HG03039 (cell line): ENCODE data around the gene SIAH1.
A peak's percentile ranks its signal among the peaks of the same experiment; 100 is the strongest.
"Not testable (repeated sequence)": the region's sequence is repeated elsewhere in the genome, so short reads cannot be mapped to it uniquely, and the experiment has no call there.

Source experiments
- ATAC-seq: cut with Tn5 transposase; IDR thresholded peaks from one replicate; pipeline ENCODE4 v1.9.1; 2021; ENCODE audit warnings: mild to moderate bottlenecking, moderate library complexity; ENCODE audit not compliant: unreplicated experiment

SIAH1 gene

GRCh38 chr16:48393485-48394354 lies 8.5 kb upstream of the SIAH1 start:
- no peak for ATAC-seq

DNA sequence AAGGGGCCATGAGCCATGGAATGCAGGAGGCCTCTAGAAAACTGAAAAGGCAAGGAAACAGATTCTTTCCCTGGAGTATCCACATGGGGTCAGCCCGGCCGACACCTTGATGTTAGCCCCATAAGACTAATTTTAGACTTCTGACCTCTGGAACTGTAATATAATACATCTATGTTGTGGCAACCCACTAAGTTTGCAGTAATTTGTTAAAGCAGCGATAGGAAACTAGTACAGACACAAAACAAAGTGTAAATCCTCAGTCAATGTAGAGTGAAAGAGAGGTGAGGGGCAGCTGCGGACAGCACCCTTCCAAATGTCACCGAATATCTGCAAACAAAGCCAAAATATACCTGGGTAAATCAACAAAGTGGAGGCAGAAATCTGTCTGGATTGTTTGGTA lies 7.2 kb upstream of the SIAH1 start:
- ATAC-seq, result no peak

GRCh38 chr16:48386559-48387312 lies 1.5 kb upstream of the SIAH1 start:
- no peak for ATAC-seq

GRCh38 chr16:48384520-48385252 lies 527 bp downstream of the SIAH1 start:
- ATAC-seq, result peak; percentile 49

GRCh38 chr16:48383877-48384519 lies 1.2 kb downstream of the SIAH1 start:
- no peak for ATAC-seq

GRCh38 chr16:48383009-48383876 lies 2.0 kb downstream of the SIAH1 start:
- no peak for ATAC-seq

DNA sequence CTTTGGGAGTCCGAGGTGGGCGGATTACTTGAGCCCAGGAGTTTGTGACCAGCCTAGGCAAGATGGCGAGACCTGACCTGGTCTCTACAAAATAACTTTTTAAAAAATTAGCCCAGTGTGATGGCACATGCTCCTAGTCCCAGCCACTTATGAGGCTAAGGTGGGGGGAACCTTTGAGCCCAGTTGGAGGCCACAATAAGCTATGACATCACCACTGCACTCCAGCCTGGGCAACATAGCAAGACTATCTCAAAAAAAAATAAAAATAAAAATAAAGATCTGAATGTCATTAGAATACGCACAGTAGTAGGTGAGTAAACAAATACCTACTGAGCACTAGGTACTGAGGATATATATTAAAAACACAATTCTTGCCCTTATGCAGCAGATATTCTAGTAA lies 3.1 kb downstream of the SIAH1 start:
- ATAC-seq, result no peak

GRCh38 chr16:48381201-48381600 lies 4.0 kb downstream of the SIAH1 start:
- no peak for ATAC-seq

DNA sequence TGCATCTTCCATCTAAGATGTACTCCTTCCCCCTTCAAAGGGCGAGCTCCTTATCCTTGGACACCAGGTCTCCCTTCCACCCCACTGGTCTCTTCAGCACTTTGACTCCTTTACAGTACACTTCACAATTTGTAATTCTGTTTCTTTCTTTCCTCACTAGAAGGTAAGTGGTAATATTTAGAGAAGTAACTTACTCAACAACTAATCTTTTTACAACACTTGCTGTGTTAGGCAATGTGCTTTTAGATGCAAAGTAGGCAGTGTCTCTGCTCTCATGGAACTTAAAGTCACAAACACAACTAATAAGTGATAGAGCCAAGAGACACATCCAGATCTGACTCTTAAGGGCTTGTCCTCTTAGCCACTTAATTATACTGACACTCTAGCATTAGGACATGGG lies 6.4 kb downstream of the SIAH1 start:
- no peak for ATAC-seq

GRCh38 chr16:48378276-48378675 lies 6.9 kb downstream of the SIAH1 start:
- ATAC-seq, result no peak

DNA sequence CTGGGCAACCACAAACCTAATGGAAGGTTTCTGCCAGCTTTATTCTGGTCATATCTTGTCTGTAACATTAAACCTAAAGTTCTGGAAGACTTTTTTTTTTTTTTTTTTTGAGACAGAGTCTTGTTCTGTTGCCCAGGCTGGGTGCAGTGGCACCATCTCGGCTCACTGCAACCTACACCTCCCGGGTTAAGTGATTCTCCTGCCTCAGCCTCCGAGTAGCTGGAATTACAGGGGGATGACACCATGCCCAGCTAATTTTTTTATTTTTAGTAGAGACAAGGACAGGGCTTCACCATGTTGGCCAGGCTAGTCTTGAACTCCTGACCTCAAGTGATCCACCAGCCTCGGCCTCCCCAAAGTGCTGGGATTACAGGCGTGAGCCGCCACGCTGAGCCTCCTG lies 7.9 kb downstream of the SIAH1 start:
- ATAC-seq, result not testable (repeated sequence)

GRCh38 chr16:48374255-48374654 lies 11.0 kb downstream of the SIAH1 start:
- ATAC-seq, result no peak

DNA sequence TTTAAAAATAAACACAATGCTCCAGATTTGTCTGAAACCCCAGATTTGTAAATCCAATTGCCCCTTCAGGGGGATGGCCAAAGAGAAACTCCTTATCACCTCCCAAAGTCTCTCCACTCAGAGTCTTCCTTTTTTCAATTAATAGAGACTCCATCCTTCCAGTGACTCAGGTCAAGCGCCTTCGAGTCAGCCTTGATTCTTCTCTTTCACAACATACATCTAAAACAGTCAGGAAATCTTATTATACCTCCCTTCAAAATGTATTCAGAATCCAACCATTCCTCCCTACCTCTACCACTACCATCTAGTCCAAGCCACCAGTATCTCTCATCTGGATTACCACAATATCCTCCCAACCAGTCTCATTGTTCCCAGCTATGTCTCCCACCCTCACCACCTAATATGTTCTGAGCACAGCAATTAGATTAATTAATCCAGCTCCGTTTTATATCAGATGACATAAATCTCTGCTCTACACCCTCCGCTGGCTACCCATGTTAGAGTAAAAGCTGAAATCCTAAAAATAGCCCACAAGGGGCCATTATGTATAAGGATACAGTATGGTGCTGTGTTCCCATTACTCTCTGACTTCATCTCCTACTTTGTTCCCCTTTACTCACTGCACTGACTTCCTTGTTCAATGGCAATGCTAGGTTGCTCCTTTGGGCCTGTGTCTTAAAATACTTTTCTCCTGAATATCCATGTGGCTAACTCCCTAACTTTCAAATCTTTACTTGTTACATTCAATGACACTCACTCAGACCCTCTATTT lies 11.8 kb downstream of the SIAH1 start:
- no peak for ATAC-seq

GRCh38 chr16:48372744-48373143 lies 12.5 kb downstream of the SIAH1 start:
- no peak for ATAC-seq

GRCh38 chr16:48371393-48371780 lies 13.8 kb downstream of the SIAH1 start:
- ATAC-seq, result no peak

DNA sequence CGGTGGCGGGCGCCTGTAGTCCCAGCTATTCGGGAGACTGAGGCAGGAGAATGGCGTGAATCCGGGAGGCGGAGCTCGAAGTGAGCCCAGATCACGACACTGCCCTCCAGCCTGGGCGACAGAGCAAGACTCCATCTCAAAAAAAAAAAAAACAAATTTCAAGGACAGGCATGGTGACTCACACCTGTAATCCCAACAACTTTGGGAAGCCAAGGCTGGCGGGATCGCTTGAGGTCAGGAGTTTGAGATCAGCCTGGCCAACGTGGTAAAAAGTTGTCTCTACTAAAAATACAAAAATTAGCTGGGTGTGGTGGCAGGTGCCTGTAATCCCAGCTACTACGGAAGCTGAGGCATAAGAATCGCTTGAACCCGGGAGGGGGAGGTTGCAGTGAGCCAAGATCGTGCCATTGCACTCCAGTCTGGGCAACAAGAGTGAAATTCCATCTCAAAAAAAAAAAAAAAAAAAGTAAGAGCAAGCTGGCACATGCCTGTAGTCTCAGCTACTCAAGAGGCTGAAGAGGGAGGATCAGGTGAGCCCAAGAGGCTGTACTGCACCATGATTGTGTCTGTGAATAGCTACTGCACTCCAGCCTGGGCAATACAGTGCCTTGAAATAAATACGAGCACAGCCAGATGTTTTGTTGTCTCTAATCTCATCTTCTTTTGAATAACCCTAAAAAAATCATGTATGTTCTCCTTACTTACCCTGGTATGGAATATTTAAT lies 14.4 kb downstream of the SIAH1 start:
- ATAC-seq, result not testable (repeated sequence)

DNA sequence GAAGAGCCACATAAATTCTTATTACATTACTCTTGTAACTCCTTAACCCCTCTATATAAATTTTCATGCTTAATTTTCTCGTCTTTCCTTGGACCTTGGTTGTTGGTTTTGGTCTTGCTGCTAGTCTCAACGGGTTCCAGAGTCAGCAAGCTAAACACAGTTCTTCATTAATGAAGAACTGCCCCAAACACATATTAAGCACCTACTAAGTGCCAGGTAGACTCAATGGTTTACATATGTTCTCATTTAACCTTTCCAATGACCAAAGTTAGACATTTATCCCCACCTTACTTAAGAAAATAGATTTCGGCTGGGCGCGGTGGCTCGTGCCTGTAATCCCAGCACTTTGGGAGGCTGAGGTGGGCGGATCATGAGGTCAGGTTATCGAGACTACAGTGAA lies 15.0 kb downstream of the SIAH1 start:
- no peak for ATAC-seq

- ATAC-seq, result no peak
These were observed 15.4 kb downstream of the SIAH1 start for GRCh38 chr16:48369765-48370164.
